Activated gamma-delta T cell (primary cell): ENCODE data around the gene ABCG5.

Source experiments
- DNase-seq: peaks from one replicate; lab custom pipeline; 2025; lab: John Stamatoyannopoulos, UW

ABCG5 gene

DNA sequence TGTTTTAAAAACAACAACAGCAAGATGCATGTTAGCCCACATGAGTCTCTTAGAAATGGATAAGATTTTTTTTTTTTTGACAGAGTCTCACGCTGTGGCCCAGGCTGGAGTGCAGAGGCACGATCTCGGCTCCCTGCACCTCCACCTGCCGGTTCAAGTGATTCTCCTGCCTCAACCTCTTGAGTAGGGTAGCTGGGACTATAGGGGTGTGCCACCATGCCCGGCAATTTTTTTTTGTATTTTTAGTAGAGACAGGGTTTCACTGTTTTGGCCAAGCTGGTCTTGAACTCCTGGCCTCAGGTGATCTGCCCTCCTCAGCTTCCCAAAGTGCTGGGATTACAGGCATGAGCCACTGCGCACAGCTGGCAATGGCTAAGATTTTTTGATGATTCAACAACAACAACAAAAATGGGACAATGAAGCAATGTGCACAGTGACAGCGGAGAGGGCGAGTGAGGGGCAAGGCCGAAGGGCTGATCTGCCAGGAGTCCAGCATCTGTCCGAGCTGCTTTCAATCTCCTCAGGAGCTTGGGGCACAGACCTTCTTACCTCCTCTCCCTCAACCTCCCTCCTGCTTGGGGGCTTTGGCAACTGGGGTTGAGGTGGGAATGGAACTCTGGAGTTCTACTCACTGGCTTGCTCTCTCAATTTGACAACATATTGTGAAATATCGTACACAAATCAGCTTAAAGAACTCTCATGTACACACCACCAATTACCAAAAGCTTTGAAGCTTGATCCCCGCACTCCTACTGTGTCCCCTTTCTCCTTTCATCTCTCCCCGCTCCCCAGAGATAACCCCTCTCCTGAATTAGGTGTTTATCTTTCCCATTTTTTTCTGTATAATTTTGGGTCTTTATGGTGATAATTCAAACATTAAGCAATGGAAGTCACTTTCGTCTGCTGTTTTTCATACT, 3.6 kb upstream of the ABCG5 start:
- DNase-seq, result no peak

DNA sequence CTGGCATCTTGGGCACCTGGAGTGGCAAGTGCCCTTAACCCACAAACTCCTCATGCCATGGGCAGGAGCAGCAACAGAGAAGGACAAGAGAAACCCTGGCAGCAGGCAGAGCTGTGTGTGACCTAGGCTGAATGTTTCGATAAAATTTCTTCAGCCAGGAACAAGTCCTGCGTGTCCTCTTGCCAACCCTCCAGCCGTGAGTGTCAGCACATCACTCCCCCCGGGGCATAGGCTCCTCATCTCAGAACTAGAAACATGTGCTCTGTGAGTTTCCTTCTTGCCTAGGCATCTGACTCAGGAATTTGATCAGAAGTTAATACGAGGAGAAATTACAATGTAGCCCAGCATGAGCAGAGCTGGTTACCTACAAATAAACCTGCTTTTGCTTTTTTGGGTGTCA, 2.3 kb upstream of the ABCG5 start:
- no peak for DNase-seq

DNA sequence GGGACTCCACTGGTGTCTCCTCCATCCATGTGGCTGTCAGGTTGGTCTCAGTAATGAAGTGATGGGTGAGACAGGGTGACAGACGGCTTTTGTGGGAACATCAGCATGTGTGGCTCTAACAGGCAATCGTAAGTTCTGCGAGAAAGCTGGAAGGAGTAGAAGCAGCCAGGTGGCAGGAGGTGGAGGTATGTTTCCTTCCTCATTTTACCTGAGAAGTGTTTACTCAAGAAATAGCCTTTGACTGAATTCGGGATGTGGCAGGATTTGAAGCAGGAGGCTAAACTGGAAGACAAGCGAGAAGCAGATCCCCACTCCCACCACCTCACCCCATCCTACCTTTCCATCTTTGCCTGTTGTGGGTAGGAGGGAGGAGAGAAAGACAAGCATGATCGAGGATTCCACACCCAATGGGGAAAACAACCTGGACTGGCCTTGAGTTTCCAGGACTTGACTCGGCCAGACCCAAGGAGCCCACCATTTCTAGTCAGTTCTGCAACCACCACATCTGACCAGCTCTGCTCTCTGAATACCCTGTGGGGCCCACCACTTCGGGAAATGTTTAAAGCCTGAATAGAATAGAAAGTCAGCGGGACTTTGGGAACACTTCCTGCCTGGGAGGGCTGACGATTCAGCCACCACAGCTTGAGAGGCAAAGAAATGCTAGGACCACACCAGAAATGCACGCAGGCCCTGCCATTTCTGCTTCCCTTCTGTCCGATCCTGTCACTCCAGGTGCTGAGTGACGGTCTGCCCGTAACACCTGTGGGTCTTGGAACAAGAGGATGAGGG, 1.3 kb upstream of the ABCG5 start:
- no peak for DNase-seq

DNA sequence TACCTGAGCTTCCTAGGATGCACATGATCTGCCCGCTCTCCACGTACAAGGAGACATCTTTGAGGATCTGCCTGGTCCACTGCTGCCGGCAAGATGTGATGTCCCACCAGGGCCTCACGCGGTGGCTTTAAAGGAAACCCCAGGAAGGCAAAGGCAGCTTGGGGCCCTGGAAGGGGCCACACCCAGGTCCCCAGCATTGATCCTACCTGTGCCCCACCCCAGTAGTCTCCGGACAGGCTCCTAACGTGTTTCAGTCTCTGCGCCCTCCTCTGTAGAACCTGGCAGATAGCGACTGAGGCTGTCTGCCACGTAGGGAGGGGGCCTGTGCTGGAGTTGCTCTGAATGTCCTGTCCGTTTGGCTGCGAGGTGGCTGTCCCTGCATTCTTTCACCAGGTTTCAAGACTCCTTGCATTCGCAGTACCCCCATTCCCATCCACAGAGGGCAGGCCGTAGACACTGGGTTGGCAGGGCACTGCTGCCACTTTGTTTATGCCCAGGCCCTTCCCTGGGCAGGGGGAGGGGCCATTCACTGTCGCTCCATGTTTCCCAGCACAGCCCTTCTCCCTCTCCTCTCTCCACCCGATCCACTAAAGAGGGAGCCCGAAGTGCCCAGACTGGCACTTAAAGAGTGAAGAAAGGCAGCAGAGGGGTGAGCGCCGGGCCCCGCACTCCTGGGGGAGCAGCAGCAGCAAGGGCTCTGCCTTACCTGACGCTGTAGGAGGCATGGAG, 644 bp downstream of the ABCG5 start:
- no peak for DNase-seq

DNA sequence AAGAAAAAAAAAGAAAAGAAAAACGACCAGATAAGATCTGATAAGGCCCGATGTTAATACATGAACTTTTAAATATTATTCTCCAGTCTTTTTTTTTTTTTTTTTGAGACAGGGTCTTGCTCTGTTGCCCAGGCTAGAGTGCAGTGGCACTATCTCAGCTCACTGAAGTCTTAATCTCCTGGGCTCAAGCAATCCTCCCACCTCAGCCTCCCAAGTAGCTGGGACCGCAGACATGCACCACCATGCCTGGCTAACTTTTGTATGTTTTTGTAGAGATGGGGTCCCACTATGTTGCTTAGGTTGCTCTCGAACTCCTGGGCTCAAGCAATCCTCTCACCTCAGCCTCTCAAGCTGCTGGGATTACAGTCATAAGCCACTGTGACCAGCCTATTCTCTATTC, 1.6 kb downstream of the ABCG5 start:
- DNase-seq, result no peak

DNA sequence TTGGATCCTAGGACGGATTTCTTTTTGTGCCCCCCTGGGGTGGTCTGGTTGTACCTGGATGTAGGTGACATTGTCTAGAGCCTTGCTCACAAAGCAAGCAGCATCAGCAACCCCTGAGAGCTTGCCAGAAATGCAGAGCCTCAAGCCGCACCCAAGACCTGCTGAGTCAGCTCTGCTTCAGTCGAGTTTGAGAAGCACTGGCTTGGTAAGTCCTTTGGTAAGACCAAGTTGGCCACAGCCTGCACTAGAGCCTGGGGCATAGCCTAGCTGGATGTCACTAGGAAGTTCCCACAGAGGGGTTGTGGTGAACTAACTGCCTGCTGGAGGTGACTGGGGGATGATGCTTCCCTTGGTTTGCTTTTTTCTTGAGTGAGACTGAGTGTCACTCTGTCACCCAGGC, 6.2 kb downstream of the ABCG5 start:
- DNase-seq, result no peak

DNA sequence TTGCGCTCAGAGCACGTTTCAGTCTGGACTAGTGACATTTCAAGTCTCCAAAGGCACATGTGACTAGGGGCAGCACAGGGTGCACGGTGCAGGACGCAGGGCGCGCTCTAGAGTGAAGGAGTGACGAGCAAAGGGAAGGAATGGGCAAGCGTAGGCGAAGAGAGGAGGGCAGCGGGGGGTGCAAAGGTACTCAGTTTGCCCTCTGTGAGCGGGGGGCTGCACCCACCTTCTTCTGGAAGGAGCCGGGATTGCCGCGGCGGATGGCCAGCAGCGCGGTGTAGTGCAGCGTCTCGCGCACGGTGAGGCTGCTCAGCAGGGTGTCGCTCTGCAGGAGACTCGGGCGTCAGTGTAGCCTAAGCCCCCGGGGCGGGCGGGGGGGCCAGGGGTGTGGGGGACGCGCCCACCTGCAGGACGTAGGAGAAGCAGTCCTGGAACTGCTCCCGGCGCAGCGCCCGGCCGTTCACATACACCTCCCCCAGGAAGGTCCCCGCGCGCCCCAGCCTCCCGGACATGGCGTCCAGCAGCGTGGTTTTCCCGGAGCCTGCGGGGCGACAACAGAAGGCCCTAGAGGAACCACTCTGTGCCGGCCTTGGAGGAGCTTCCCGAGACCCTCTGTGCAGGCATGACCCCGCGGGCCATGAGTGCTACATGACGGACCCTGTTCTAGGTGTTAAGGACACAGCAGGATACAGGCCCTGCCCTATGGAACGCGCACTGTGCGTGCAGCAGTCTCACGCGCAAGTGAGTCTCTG, 6.9 kb downstream of the ABCG5 start:
- DNase-seq, result no peak

DNA sequence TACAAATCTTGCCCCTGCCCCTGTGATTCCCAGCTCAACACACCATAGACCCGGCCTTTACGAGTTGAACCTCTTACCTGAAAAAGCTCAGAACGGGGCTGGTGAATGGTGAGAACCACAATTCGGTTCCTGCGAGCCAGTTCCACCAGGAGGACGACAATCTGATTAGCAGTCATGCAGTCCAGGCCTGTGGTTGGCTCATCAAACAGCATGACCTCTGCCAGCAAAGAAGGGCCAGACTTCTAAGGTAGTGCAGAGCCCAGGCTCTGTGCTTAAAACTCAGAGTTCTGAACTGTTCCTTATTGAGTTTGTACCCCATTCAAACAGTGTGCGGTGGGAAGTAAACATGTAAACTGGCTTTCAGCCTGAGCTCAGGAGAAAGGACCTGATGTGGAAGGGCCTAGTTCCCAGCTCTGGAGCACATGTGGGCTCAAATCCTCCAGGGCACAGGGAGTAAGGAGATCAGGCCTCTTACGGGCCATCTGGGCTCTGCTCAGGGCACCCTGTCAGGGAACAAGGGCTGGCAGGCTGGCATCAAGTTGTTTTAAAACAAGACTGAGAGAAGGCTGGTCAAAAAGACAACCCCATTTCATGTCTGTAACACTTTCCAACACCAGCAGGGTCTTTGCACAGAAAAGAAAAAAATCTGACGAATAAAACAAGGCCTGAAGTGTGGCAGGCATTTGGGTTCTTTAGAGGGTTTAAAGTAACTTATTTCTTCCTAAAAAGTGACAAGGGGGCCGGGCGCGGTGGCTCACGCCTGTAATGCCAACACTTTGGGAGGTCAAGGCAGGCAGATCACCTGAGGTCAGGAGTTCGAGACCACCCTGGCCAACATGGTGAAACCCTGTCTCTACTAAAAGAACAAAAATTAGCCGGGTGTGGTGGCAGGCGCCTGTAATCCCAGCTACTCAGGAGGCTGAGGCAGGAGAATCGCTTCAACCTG, 12.1 kb downstream of the ABCG5 start:
- DNase-seq, result no peak

DNA sequence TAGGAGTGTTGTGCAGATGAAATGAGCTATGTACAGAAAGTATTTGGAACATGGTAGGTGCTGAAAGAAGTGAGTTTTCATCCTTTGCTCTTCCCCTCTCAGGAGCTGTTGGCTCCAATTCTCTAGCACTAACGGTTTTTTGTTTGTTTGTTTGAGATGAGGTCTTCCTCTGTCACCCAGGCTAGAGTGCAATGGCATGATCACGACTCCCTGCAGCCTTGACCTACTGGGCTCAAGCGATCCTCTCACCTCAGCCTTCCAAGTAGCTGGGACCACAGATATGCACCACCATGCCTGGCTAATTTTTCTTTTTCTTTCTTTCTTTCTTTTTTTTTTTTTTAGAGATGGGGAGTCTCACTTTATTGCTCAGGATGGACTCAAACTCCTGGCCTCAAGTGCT, 12.8 kb downstream of the ABCG5 start:
- no peak for DNase-seq

DNA sequence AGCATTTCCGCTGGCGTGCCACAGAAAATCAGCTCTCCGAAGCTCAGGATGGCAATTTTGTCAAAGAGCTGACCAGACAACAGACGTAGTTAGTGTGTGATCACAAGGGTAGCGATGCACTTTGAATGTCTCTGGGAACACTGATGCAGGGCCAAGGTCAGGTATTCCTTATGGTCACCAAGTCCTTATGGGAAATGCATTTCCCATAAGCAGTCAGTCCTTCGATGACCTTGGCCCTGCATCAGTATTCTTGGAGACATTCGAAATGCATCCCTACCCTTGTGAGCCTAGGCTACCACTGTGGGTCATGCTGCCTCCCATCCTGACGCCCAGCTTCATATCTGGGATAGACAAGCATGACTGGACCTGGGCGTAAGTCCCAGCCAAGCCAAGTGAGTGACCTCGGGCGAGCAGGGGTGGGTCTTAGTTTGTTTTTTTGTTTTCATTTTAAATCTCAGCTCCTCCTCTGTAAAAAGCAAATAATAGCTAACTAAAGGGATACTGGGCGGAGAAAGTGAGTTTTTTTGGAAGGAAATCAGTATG, 13.6 kb downstream of the ABCG5 start:
- DNase-seq, result no peak

DNA sequence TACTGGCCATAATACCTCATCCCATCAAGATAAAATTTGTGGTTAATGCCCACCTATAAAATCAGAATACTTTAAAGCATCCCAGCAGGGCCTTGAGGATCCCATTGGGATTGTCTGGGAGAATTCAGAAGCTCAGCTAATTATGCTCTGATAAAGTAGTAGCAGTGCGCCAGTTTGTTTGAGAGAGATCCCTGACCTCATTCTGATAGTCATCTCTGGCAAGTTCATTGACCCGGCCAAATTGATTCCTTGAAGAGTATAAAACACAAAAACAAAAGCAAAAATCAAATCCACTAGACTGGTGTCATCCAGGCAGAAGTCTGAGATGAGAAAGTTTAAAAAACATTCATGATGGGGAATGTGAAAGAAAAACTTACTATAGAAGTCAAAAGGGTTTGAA, 14.1 kb downstream of the ABCG5 start:
- DNase-seq, result no peak

DNA sequence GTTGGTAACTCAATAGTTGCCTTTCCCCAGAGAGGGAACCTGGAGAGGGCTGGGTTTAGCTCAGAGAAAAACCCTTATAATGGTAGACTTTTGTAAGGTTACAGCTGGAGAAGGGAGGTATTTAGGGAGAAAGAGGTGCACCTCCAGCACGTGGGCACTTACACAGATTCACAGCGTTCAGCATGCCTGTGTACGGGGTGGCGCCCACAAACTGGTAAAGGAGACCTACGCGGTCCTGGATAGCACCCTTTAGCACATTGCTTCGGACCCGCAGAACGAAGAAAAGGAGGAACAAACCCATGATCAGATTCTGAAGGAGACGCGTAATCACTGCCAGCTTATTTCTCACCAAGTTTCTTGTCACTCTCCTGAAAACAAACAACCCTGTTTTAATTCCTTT, 14.9 kb downstream of the ABCG5 start:
- no peak for DNase-seq

DNA sequence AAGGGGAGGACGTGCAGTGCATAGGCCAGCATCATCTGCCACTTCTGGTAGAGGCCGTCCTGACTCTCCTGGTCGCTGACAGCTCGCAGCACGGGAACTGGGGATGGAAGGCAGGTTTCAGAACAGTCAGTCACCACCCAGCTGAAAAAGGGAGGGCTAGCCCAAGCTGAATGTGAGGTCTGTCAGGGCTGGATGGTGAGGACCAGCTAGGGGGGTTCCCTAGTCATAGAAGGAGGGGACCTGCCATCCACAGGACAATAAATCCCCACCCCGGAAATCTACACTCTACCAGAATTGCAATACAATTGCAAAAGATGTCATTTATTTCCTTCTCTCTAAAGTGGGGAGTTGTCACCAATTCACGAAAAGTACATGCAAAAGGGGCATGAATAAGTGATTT, 15.8 kb downstream of the ABCG5 start:
- DNase-seq, result no peak

DNA sequence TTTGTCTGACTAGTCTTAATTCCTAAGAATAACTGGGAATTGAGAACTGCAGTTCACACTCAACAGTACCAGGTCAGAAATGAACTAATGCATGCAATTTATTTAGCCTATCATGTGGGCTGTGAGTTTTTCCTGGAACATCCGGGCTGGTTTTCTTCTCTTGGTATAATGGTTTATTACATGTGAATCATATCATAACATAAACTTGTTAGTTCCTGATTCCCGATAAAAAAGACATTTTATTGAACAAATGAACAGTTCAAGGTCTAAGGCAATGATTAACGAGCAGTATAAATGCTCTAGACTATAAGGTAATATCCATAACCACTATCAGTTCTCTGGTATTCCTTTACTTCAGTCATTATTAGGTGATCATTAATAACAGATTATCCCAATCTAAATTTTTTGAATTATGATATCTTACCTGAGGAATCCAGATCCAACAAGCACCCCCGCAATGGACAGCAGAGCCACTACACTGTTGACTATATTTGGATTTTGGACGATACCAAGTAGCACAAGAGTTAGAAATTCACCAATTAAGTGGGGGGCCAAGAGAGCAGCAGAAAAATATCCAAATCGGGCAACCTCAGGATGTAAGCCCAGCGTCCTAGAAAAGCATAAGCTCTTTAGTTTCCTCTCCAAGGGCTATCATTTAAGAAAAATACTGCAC, 19.0 kb downstream of the ABCG5 start:
- DNase-seq, result no peak

DNA sequence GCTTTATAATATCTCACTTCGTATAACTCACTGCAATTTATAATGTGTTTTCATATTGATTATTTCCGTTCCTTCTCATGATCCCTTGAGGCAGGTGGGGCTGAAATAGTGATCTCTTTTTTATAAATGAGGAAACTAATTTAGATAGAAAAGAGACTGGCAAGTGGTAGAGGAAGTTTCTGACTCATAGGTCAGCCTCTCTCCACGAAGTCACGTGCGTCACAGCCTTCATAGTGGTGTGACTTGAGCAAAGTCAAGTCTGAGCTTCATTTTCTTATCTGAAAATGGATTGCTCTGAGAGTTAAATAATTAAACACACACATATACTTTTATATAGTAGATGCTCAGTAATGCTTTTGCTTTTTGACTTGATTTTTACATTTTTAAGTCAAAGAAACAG, 19.9 kb downstream of the ABCG5 start:
- no peak for DNase-seq

DNA sequence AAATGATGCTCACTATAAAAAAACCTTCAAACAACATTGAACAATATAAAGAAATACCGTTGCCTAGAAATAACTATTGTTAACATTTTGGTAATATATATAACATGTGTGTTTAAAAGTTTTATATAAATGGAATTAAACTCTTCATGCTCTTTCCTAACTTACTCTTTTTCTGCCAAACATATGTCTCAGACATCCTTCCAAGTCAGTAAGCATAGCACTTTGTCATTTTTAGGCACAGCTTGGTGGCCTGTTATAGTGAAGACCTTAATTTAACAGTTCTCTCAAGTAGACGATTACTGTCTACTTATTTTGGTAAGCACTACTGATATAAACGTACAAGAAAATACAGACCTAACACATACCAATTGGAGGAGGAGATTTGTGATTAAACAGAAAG, 23.9 kb downstream of the ABCG5 start:
- DNase-seq, result no peak

DNA sequence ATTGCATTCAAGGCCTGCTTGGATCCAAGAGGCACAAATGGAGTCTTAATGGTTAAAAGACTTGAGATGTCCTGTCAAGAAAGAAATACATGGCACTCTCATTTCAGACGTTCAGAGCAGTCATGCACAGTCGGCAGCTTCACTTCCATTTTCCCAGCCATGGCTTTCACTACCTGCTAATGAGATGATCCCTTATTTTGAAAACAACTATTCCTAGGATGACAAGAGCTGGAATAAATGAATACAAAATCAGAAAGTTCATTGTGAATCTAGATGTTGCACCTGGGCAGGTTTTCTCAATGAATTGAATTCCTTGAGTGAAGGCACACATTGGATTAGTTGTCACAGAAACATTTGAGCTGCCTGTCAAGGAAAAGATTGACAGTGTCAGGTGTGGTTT, 25.7 kb downstream of the ABCG5 start:
- no peak for DNase-seq

DNA sequence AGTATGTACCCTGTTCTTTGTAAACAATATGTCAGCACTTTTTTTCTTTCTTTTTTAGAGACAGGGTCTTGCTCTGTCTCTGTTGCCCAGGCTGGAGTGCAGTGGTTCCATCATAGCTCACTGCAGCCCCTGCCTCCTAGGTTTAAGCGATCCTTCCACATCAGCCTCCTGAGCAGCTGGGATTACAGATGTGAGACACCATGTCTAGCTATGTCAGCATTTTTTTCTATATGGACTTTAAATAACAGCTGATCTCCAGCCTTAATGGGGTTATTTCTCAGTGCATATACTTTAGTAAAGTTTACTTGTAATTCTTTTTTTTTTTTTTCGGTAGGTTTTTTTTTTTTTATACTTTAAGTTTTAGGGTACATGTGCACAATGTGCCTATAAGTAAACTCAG, 26.6 kb downstream of the ABCG5 start:
- DNase-seq, result no peak

DNA sequence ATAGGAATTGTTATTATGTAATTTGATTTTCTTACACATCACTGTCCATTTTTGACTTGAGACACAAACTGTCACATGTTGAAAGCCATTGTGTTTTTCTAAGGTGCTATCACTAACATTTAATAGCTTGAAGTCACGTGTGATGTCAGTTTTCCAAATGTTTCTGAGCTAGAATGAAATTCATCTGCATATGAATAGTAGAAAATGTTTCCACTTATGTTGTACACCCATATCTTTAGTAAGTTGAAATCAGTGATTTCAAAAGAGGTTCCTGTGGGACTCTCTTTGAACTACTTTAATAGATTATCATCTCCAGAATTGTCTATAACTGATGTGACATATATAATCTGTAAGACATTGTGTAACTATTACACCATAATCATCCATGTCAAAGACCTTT, 27.8 kb downstream of the ABCG5 start:
- DNase-seq, result no peak

DNA sequence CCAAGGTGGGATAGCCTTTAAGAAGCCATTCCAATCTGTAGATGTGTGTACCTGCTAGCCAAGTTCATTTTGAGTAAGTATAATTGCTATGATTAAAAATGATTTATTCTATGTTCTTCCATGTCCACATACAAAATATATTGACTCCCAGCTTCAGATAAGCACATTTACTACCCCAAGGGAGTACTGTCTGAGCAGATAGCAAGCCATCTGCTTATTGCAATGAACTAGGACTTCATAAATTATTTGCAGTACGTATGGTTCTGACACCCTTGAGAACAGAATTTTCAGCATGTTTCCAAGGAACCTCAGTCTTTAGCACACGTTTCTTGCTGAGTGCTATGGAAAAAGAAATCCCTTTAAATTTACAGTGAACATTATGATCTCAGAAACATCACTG, 28.2 kb downstream of the ABCG5 start:
- no peak for DNase-seq
